ENCODE measurements around the gene HORMAD1.

Gene HORMAD1

GRCh38 chr1:150765296-150765976 lies 44.7 kb upstream of the HORMAD1 start, which contains the start of gene CTSS (continued):
- TF ChIP-seq POU6F1 (CRISPR knock-in tag; IDR thresholded peaks at IDR 0.05; ENCODE audit: borderline replicate concordance, low read depth), result no peak
- TF ChIP-seq ZFP30 (CRISPR knock-in tag; IDR thresholded peaks at IDR 0.05), result no peak
- no peak for TF ChIP-seq RARB (CRISPR knock-in tag; IDR thresholded peaks at IDR 0.05)
- TF ChIP-seq TSHZ2 (CRISPR knock-in tag; IDR thresholded peaks at IDR 0.05), result no peak

- TF ChIP-seq, protein P1, sequence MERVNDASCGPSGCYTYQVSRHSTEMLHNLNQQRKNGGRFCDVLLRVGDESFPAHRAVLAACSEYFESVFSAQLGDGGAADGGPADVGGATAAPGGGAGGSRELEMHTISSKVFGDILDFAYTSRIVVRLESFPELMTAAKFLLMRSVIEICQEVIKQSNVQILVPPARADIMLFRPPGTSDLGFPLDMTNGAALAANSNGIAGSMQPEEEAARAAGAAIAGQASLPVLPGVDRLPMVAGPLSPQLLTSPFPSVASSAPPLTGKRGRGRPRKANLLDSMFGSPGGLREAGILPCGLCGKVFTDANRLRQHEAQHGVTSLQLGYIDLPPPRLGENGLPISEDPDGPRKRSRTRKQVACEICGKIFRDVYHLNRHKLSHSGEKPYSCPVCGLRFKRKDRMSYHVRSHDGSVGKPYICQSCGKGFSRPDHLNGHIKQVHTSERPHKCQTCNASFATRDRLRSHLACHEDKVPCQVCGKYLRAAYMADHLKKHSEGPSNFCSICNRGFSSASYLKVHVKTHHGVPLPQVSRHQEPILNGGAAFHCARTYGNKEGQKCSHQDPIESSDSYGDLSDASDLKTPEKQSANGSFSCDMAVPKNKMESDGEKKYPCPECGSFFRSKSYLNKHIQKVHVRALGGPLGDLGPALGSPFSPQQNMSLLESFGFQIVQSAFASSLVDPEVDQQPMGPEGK (CRISPR knock-in tag; IDR thresholded peaks at IDR 0.05; ENCODE audit: borderline replicate concordance), result no peak
- TF ChIP-seq ZNF8 (CRISPR knock-in tag; IDR thresholded peaks at IDR 0.05) (no peak), ZNF70 (CRISPR knock-in tag; IDR thresholded peaks at IDR 0.05) (no peak), TOX (CRISPR knock-in tag; IDR thresholded peaks at IDR 0.05; ENCODE audit: borderline replicate concordance) (no peak; the same call in 1 of the 2 replicates), ZFP30 (CRISPR knock-in tag; IDR thresholded peaks at IDR 0.05) (no peak)
- peak; percentile 80 for ATAC-seq
Measured at GRCh38 chr1:150764617-150765101, 44.0 kb upstream of the HORMAD1 start.

GRCh38 chr1:150763018-150763417 lies 42.3 kb upstream of the HORMAD1 start:
- TF ChIP-seq ZFP3 (CRISPR knock-in tag; IDR thresholded peaks at IDR 0.05) (no peak), RARB (CRISPR knock-in tag; IDR thresholded peaks at IDR 0.05) (no peak), ARNTL (CRISPR knock-in tag; IDR thresholded peaks at IDR 0.05; ENCODE audit: borderline replicate concordance, low read depth) (no peak), TCF4 (CRISPR knock-in tag; IDR thresholded peaks at IDR 0.05; ENCODE audit: borderline replicate concordance) (no peak), GLIS3 (CRISPR knock-in tag; IDR thresholded peaks at IDR 0.05) (no peak)
- no peak for ATAC-seq

DNA sequence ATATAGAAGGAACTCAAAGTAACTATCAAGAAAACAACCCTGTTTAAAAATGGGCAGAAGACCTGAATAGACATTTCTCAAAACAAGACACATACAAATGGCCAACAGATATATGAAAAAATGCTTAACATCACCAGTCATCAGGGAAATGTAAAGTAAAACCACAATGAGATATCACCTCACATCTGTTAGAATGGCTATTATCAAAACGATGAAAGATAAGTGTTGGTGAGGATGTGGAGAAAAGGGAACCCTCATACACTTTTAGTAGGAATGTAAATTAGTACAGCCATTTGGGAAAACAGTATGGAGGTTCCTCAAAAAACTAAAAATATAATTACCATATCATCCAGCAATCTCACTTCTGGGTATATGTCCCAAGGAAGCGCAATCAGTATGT lies 41.9 kb upstream of the HORMAD1 start:
- TF ChIP-seq ISL1 (CRISPR knock-in tag; IDR thresholded peaks at IDR 0.05) (no peak), TCF4 (CRISPR knock-in tag; IDR thresholded peaks at IDR 0.05; ENCODE audit: borderline replicate concordance) (no peak), OSR1 (CRISPR knock-in tag; IDR thresholded peaks at IDR 0.05) (no peak), ARNTL (CRISPR knock-in tag; IDR thresholded peaks at IDR 0.05; ENCODE audit: borderline replicate concordance, low read depth) (no peak), SNAI2 (CRISPR knock-in tag; IDR thresholded peaks at IDR 0.05) (no peak), GLIS3 (CRISPR knock-in tag; IDR thresholded peaks at IDR 0.05) (no peak), TOX (CRISPR knock-in tag; IDR thresholded peaks at IDR 0.05; ENCODE audit: borderline replicate concordance) (no peak), ZC3H10 (CRISPR knock-in tag; IDR thresholded peaks at IDR 0.05) (no peak), PPARA (CRISPR knock-in tag; IDR thresholded peaks at IDR 0.05; ENCODE audit: borderline replicate concordance) (no peak), ZNF70 (CRISPR knock-in tag; IDR thresholded peaks at IDR 0.05) (no peak), RARB (CRISPR knock-in tag; IDR thresholded peaks at IDR 0.05) (no peak), CREB5 (CRISPR knock-in tag; IDR thresholded peaks at IDR 0.05; ENCODE audit: low read depth) (no peak), CSRNP3 (CRISPR knock-in tag; IDR thresholded peaks at IDR 0.05) (no peak), ZNF565 (CRISPR knock-in tag; conservative IDR thresholded peaks at IDR 0.05; ENCODE audit: low read depth) (no peak), ZNF8 (CRISPR knock-in tag; IDR thresholded peaks at IDR 0.05) (no peak), ZFP30 (CRISPR knock-in tag; IDR thresholded peaks at IDR 0.05) (no peak), ESRRG (CRISPR knock-in tag; IDR thresholded peaks at IDR 0.05) (no peak)
- TF ChIP-seq, protein P1 (CRISPR knock-in tag; IDR thresholded peaks at IDR 0.05; ENCODE audit: borderline replicate concordance), result no peak
- ATAC-seq, result no peak
